Neural crest cell (in vitro differentiated cells): ENCODE results near the gene SPTBN5. TPM values are rescaled to one million over a fixed set of nuclear protein-coding genes. Genes with fewer than 3 reads are reported as not detected.

Source experiments
- DNase-seq: peaks from one replicate; pipeline ENCODE4 v3.0.0; 2021; ENCODE audit warnings: low read depth, mixed read lengths, low spot score
- H3K27ac Mint-ChIP-seq: one replicate; pipeline ENCODE4 v1.8.0; 2021; ENCODE audit warnings: mild to moderate bottlenecking, mixed read lengths; ENCODE audit not compliant: unreplicated experiment
- H3K27me3 Mint-ChIP-seq: 2 replicates; pipeline ENCODE4 v1.8.0; 2021; ENCODE audit warnings: low read depth, mild to moderate bottlenecking, mixed read lengths
- H3K36me3 Mint-ChIP-seq: 2 replicates; pipeline ENCODE4 v1.8.0; 2021; ENCODE audit warnings: low read depth, mild to moderate bottlenecking, mixed read lengths
- H3K4me1 Mint-ChIP-seq: 2 replicates; pipeline ENCODE4 v1.8.0; 2021; ENCODE audit warnings: mixed read lengths
- H3K4me3 Mint-ChIP-seq: one replicate; pipeline ENCODE4 v1.8.0; 2021; ENCODE audit warnings: mild to moderate bottlenecking, mixed read lengths
- H3K9me3 Mint-ChIP-seq: 2 replicates; pipeline ENCODE4 v1.8.0; 2021; ENCODE audit warnings: mixed read lengths
- total RNA-seq: library from RNA; stranded (reverse); gene quantifications from 2 replicates; pipeline ENCODE4 v1.2.1, GENCODE V29; 2021
- TF ChIP-seq, protein P1 (sequence below): fragments of 200-600 bp; sonication (generic); conservative IDR thresholded peaks from 2 replicates; pipeline ENCODE4 v1.5.0; 2021; ENCODE audit warnings: antibody characterized with exemption, mild to moderate bottlenecking

SPTBN5 gene
- total RNA-seq, 1 donor from 2014 or later = 0.77 TPM

DNA sequence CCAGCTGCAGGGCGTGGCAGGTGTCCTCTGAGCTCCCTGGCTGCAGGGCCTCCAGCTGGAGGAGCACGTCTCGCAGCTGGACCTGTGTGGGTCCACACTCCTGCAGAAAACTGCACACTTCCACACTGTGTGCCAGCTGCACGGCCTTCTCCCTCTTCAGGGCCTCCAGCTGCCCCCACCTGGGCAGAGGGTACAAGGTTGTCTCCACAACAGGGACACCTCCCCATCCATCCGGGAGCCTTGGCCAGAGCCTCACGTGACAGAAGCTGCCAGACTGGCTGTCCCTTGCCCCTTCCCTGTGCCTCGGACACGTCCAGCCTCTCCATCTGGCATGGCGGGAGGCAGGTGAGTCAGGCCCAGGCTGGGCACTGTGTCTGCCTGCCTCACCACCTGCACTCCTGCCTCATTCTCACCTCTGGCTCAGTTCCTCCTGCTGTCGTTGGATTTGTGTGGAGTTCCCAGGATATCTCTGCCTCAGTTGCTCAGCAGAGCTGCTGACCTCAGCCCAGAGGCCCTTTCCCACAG, 14.5 kb downstream of the SPTBN5 start:
- Mint-ChIP-seq H3K36me3 (no peaks in the 10 kb centered on the region), H3K27ac (no peak overlapping the region), H3K9me3 (no peaks in the 10 kb centered on the region), H3K4me1 (peaks cover 5% of the 10 kb centered on the region), H3K27me3 (peaks cover 29% of the 10 kb centered on the region), H3K4me3 (no peak overlapping the region)
- DNase-seq = no peak
- TF ChIP-seq, protein P1, sequence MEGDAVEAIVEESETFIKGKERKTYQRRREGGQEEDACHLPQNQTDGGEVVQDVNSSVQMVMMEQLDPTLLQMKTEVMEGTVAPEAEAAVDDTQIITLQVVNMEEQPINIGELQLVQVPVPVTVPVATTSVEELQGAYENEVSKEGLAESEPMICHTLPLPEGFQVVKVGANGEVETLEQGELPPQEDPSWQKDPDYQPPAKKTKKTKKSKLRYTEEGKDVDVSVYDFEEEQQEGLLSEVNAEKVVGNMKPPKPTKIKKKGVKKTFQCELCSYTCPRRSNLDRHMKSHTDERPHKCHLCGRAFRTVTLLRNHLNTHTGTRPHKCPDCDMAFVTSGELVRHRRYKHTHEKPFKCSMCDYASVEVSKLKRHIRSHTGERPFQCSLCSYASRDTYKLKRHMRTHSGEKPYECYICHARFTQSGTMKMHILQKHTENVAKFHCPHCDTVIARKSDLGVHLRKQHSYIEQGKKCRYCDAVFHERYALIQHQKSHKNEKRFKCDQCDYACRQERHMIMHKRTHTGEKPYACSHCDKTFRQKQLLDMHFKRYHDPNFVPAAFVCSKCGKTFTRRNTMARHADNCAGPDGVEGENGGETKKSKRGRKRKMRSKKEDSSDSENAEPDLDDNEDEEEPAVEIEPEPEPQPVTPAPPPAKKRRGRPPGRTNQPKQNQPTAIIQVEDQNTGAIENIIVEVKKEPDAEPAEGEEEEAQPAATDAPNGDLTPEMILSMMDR = no peak

DNA sequence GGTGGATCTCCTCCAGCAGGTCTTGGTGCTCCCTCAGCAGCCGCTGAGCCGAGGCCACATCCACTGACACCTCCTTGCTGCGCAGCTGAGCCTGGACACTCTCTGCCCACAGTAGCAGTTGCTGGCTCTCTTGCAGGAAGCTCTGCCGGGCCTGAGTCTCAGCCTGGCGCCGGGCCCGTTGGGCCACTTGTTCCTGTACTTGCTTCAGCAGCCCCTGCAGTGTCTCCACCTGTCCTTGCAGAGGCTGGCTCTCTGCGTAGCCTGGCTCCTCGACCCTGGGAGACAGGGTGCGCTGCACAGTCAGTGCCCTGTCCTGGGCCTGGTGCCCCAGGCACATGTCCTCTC, 15.5 kb downstream of the SPTBN5 start:
- Mint-ChIP-seq H3K4me3 (no peak overlapping the region), H3K27ac (no peak overlapping the region), H3K9me3 (no peaks in the 10 kb centered on the region), H3K36me3 (no peaks in the 10 kb centered on the region), H3K27me3 (peaks cover 24% of the 10 kb centered on the region), H3K4me1 (peaks cover 5% of the 10 kb centered on the region)
- TF ChIP-seq, protein P1 = no peak
- no peak for DNase-seq

GRCh38 chr15:41877631-41878354, 16.1 kb downstream of the SPTBN5 start:
- no peaks in the 10 kb centered on the region for H3K9me3 Mint-ChIP-seq
- peaks cover 20% of the 10 kb centered on the region for H3K27me3 Mint-ChIP-seq

GRCh38 chr15:41876689-41877088, 17.2 kb downstream of the SPTBN5 start:
- no peaks in the 10 kb centered on the region for H3K9me3 Mint-ChIP-seq
- no peak overlapping the region for H3K27ac Mint-ChIP-seq
- DNase-seq = no peak
- H3K36me3 Mint-ChIP-seq = no peaks in the 10 kb centered on the region
- H3K4me1 Mint-ChIP-seq = peaks cover 5% of the 10 kb centered on the region
- TF ChIP-seq, protein P1 = no peak
- no peak overlapping the region for H3K4me3 Mint-ChIP-seq
- H3K27me3 Mint-ChIP-seq = peaks cover 14% of the 10 kb centered on the region

More at GRCh38 chr15:41877631-41878354, 16.1 kb downstream of the SPTBN5 start:
- H3K4me3 Mint-ChIP-seq = no peak overlapping the region
- no peaks in the 10 kb centered on the region for H3K36me3 Mint-ChIP-seq
- DNase-seq = no peak
- peaks cover 5% of the 10 kb centered on the region for H3K4me1 Mint-ChIP-seq
- TF ChIP-seq, protein P1 = no peak
- no peak overlapping the region for H3K27ac Mint-ChIP-seq

- no peaks in the 10 kb centered on the region for H3K36me3 Mint-ChIP-seq
- no peaks in the 10 kb centered on the region for H3K9me3 Mint-ChIP-seq
- H3K27ac Mint-ChIP-seq = peak overlapping the region; percentile 35
- DNase-seq = no peak
- H3K27me3 Mint-ChIP-seq = peaks cover 7% of the 10 kb centered on the region
- TF ChIP-seq, protein P1 = no peak
- no peaks in the 10 kb centered on the region for H3K4me1 Mint-ChIP-seq
- no peak overlapping the region for H3K4me3 Mint-ChIP-seq
Observed at GRCh38 chr15:41876007-41876406, 17.8 kb downstream of the SPTBN5 start.
